Activated CD8-positive, alpha-beta memory T cell treated with anti-CD3 and anti-CD28 coated beads, Interleukin-2, amount 50 U/mL, for 24 hours (primary cell): ENCODE data around the gene DPH7.
A peak's percentile ranks its signal among the peaks of the same experiment; 100 is the strongest.
"Not testable (repeated sequence)": the region's sequence is repeated elsewhere in the genome, so short reads cannot be mapped to it uniquely, and the experiment has no call there.

Source experiments
- DNase-seq: peaks from one replicate; pipeline ENCODE4 v3.0.0-alpha.2; 2020; ENCODE audit errors: extremely low read depth

Gene DPH7

DNA sequence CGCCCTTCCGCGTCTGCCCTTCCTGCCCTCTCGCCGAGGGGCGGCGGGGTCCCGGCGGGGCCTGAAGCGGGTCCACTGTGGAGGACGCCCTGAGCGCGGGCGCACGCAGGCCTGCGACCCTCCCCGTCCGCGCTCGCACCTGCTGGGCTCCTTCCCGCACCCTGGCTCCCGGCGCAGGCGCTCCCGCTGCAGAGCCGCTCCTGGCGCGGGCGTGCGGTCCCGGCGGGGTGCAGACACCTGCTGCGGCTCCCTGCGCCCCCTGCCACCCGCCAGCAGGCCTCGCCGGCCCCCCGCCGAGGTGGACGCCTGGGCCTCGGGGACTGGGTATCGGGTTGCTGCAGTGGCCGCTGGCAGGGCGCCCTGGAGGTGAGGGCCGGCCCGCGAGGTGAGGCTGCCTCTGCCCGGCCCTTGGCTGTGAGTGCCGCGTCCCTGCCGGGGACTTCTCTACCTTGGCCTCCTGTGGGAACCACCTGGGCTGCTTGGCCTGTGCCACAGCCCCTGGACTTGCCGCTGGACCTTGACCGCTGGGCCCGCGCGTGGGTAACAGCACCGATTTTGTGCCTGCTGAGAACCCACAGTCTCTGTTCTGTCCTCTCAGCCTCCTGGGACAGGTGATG is 27.4 kb upstream of the DPH7 start:
- no peak for DNase-seq

DNA sequence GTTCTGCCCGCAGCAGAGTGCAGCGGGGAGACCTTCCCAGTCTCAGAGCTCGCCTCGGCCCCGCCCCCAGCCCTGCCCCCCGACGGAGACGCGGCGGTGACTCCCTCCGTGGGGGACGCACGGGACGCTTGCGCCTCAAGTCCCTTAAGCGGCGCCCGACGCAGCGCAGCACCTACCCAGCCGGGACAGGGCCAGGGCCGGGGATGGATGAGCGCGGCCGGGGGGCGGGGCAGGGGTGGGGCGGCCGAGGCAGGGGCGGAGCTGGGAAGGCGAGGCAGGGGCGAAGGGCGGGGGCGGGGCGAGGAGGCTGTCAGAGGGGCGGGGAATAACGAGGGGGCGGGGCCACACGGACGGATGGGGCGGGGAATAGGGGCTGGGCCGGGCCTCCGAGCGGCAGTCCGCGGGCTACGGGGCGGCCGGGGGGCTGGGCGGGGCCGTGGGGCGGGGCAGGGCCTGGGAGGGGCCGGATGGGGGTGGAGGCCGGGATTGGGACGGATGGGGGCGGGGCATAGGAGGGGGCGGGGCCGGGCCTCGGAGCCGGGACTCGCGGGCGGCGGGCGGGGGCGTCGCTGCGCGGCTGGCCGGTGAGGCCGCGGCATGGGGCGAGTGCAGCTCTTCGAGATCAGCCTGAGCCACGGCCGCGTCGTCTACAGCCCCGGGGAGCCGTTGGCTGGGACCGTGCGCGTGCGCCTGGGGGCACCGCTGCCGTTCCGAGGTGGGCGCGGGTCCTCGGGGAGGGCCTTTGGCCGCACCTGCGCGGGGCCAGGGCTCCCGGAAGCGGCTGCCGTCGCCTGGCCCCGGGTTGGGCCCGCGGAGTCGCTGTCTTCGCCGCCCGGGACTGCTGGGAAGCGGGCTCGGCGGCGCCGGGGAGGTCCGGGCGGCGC is 26.6 kb upstream of the DPH7 start, which contains the start of gene ARRDC1:
Gene ARRDC1 (plus strand): TSS at position 566 of the 884 bp plus-strand sequence. CDS start 32 bp downstream, at position 598.
- peak; percentile 72 for DNase-seq

DNA sequence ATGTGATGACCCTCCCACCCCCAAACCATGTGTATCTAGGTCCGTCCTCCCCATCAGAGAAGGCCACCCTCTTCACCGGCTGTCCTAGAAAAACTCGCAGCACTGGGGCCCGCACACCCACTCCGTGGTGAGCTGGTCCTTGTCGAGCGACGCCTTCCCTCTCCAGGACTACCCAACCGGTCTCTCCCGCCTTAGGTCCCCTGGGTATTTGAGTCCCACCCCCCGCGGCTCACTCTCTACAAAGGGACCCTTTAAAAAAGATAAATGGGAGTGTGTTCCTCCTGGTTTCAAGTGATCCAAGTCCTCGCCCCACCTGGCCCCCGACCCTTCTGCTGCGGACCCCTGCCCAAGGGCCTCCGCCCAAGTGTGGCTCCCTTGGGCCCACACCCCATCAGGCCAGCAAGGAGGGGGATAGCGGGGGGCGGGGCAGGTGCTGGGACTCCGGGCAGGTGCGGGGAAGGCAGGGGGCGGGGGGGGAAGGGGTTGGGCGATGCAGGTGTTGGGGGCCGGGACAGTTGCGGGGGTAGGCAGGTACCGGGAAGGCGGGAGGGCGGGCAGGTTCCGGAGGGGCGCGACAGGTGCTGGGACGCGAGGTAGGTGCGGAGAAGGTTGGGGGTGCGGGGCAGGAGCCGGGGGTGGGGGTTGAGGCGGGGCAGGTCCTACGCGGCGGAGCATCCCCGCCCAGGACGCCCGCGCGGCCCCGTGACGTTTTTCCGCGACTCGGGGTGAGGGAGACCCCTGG is 25.8 kb upstream of the DPH7 start:
- no peak for DNase-seq

DNA sequence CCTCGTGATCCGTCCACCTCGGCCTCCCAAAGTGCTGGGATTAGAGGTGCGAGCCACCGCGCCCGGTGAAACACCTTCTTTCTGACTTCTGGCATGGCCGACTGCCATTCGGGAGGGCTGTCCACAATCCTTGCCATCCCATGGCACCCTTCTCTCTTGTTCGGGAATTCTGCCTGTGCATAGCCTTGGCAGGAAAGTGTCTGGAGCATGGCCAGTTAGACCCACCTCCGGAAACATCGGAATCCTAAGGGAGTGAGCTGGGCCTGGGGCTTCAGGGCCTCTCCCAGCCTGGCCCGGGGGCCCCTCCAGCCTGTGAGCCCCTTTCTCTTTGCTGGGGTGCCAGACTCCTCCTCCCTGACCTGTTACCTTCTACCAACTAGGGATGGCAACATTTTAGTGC is 25.2 kb upstream of the DPH7 start:
- no peak for DNase-seq

DNA sequence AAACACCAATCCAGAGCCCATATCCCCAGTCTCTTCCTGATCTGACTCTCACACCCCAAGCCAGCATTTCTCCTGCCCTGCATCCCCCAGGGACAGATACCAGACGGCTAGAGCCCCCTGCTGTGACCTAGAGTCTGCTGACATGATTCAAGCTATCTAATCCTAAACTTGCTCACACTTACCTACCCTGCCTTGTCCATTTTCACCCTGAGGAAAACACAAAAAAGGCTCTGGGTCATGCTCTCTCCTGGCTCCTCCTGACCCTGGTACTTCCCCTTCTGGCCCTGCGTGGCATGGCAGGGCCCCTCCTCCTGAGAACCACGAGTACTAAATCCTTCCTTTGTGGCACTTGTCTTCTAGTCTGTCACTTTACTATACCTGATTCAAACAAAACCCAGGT is 23.9 kb upstream of the DPH7 start:
- no peak for DNase-seq

DNA sequence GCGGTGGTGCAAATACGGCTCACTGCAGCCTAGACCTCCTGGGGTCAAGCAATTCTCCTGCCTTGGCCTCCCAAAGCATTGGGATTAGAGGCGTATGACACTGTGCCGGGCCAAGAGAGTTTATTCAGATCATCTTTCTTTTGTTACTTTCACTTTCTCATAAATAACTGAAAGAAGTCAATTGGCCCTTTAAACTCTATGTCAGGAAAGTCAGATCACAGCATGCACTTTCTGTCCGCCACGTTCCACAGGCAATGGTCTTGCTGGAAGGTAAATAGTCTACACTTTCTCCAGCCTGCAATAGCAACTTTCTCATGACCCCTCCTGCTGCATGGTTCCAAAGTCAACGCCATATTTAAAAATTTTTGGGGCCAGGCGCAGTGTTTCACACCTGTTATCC is 20.2 kb upstream of the DPH7 start:
- no peak for DNase-seq

DNA sequence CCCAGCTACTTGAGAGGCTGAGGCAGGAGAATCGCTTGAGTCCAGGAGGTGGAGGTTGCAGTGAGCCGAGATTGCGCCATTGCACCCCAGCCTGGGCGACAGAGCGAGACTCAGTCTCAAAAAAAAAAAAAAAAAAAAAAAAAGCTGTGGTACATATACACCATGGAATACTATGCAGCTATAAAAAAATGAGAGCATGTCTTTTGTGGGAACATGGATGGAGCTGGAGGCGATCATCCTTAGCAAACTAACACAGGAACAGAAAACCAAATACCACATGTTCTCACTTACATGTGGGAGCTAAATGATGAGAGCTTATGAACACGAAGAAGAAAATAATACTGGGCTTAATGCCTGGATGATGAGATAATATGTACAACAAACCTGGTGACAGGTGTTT is 17.9 kb upstream of the DPH7 start:
- not testable (repeated sequence) for DNase-seq

DNA sequence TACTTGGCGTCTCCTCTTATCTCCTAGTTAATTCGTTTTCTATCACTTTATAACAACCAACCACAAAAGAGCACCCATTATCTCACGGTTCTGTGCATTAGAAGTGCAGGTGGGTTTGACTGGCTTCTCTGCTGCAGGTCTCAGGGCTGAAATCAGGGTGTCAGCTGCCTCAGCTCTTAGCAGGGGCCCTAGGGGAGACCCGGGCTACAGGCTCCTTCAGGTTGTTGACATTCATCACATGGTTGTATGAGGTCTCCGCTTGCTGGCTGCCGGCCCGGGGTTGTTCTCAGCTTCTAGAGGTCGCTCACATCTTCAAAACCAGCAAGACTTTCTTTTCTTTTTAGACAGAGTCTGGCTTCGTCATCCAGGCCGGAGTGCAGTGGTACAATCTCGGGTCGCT is 14.5 kb upstream of the DPH7 start:
- no peak for DNase-seq

DNA sequence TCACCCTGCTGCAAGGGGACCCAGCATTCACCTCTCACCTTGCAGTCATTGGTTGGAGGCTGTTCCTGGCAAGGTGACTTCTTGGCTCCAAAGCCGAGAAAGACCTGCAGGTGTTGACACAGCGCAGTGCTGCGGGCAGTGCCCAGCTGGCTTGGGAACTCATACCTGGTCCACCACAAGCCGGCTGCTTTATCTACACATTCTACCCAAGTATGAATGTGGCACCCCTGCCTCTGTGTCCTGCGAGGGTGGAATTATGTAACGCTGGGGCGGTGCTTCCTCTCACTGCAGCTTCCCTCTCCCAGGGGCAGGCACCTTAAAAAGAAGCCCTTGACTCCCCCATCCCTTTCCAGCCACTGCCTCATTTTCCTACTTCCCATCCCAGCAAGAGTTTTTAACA is 14.0 kb upstream of the DPH7 start:
- DNase-seq = no peak

DNA sequence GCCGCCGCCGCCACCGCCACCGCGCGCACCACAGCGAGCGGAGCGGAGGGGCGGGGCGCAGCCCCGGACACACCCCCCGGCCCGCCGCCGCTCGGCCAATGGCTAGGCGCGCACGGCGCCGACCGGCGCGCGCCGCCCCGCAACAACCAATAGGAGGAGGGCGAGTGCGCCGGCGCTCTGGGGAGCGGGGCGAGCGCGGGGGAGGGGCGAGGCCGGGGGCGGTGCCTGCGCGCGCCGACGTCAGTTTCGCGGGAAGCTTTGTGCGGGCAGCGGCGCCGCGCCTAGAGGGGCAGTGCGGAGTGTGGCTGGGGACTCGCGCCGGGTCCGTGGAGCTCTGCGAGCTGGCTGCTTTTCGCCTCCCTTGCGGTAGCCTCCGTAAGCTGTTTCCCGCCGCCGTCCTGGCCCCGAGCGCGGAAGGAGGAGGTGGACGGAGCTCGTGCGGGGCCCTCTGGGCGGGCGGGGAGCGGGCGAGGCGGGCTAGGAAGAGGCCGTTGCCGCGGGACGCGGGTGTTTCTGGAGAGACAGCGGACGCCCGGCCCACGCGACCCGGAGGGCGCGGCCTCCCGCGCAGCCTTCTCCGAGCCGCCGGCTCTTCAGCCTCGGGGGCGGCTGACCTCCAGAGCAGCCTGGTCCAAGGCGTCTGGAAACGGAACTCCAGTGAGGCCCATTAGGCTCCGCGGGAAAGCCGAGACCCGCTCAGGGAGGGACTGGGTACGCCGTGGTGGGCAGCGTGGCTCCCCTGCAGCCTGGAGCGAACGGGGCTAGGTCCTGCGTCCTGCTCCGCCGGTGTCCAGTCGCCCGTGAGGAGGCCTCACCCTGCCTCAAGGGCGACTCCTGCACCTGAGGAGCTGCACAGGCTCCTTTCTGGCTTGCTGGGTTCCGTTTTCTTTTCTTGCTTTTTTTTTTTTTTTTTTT is 12.0 kb upstream of the DPH7 start, which contains the start of gene ZMYND19:
Gene ZMYND19 (minus strand): TSS at position 44 of the 915 bp plus-strand sequence. CDS start 249 bp downstream, outside the sequence.
- peak; percentile 55 for DNase-seq

DNA sequence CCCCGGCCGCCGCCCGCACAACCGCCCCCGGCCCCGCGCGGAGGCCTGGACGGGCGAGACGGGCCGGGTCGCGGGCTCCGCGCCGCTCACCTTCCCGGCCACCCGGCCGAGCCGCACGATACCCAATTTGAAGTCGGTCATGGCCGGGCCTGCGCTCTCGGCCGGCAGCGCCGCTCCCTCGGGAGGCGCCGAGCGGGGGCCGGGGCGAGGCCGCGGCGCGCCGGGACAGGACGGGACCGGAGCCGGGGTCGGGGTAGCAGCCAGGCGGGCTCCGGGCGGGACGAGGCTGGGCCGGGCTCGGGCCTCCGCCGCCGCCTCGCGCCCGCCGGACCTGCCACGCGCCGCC is 11.4 kb upstream of the DPH7 start:
- DNase-seq = no peak

DNA sequence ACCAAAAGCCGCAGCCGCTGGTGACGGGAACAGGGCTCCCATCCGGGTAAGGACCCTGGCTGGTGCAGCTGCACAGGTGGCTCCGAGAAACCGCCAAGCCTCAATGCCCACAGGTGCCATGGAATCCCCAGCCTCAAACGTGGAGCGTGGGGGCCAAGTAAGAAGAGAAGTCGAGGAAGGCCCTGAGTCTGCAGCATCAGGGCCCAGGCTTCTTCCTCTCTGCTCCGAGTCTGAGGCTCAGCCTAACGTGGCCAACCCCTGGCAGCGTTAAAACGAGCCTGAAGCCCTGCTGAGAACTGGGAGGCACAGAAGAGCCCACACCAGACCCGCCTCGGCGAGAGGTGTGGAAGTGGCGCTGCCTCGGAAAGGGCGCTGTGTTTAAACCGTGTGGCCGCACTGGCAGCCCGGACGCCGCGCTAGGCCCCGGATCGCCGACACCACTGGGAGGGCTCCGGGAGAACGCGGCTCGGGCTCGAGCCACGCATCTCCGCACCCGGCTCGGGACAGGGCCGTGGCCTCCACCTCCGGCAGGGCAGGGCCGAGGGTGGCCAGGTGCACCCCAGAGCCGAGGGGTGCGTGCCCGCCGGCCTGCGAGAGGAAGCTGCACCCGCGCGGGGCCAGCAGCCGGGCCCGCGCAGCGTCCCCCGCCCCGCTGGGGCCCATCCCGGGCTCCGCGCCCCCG is 10.9 kb upstream of the DPH7 start:
- DNase-seq = no peak

DNA sequence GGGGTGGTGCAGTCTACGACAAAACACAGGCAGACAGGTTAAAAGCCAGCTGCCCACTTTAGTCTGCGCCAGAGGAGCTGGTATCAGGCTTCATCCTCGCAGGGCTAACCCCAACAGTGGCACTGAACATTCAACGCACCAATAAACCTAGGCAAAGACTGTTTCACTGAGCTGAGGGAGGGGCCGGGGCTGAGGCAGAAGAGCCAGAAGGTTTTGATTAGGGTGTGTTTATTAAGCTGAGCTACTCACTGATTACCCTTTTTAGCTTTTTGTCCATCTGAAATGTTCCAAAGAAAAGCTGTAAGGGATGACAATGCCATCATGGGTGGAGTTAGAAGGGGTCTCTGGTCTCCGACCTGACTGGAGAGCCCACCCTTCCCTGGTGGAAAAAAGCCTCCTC is 10.2 kb upstream of the DPH7 start:
- no peak for DNase-seq

DNA sequence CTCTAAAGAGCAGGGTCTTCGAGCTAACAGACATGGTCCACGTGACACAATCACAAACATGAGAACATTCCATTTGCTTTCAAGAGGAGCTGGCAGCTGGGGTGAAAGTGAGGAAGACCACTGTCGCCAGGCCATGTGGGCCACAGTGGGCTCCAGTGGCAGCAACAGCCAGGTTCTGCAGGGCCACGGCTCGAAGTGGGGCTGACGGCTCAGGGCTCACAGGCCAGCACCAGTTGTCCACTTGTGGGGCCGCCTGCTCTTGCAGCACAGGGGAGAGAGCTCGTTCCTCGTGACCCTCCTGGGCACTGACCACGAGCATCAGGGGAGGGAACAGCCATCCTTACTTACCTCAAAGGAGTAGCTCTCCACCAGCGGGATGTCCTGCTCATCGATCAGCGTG is 9.6 kb upstream of the DPH7 start:
- DNase-seq = no peak

DNA sequence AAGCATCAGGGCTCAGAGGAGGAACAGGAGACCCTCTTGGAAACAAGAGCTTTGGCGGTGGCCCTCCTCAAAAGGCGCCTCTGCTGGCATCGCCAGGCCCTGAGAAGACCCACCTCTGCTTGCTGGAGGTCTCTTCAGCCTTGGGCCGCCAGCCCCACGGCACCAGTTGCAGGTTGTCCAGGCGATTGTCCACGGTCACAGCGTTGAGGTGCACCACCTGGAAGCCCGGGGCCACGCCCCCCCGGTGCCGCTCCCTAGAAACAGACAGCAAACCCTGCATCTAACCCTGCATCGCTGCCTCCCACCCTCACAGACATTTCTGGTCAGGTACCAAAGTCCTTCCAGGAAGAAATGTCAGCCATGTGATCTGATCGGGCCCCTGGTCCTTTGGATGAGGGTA is 8.1 kb upstream of the DPH7 start:
- no peak for DNase-seq

DNA sequence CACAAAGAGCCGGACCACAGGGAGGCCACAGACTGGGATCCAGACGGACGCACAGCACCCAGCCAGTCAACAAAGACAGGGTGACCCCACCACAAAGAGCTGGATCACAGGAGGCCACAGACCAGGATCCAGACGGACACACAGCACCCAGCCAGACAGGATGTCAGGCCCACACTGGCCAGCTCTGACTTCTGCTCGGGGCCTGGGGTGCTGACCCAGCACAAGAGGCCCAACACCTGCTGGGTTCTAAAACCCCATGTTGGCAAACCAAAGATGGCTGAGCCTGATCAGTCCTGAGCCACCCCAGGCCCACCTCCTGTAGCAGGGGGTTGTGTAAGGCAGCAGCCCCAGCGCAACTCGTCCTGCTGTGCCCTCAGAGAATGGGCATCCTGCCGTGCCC is 5.2 kb upstream of the DPH7 start:
- no peak for DNase-seq

DNA sequence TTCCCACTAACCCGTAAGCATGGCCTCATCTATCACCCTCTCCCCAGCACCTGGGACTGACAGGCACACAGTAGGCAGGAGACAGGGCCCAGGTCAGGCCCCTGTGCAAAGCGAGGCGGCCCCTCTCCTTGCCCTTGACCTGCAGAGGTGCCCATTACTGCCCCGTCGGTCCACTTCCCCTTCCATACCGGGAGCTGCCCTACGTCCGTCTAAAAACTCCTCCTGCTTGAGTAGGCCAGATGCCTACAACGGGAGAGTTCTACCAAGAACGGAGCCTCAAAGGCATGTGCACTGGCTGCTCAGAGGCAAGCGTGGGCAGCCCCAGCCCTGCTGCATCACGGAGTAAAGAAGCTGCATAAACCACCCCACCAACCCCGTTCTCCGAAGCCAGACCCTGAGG is 4.6 kb upstream of the DPH7 start:
- DNase-seq = no peak

DNA sequence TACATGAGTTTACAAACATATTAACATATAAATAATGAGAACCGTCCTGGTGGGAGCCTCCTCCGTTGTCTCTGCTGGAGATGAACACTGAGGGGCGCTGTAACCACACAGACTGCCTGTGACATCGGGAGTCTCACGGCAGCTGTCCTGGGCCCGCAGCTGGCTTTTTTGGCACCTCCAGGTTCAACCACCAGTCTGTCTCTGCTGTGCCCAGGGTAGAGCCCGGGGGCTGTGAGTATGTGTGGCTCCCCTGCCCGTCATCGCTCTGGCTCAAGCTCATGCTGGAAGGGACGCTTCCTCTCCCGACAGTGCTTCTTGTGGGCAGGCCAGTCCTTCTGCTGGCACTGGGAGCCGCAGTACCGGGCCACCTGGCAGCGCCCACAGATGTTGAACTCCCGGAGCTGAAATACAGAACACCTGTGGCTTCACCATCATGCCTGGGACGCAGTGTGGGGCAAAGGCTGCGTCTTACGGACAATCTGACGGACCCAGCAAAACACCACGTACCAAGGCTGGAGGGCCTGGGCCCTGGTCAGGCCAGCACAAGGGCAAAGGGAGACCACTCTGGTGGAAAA is 3.6 kb upstream of the DPH7 start:
- DNase-seq = no peak

DNA sequence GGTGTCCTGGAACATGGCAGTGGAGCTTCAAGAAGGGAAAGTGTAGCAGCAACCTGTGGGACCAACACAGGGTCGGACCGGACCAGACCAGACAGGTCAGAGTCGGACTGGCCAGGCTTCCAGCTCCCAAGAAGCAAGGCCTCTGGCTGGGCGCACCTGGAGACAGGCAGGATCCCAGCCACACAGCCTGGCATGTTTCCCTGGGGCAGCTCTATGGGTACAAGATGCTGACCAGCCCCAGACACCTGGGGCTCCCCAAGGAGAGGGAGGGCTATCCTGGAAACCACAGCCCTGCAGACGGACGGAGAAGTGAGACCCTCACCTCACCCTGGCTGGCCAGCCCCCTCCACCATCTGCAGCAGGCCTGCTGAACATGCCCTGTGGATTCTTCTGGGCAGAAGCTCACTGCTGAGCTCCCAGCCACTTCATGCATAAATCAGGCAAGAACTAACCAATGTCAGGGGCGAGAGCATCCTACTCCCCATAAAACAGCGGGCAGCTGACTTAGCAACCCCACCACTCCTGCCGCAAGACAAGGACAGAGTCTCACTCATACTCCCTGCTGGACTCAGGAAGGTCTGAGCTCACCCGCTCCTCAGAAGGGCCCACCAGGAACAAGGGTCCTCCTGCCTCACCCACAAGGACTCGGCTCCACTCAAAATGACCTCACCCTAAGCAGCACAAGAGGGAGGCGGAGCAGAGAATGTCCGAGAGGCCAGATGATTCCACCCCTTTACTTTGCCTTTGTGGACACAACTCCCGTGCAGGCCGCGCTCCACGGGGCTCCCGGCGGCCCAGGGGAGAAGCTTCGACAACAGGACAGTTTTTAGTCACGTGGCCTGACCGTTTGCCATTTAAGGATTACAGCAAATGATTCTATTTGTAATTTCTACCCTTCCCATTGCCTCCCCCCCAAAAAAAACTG is 2.9 kb upstream of the DPH7 start:
- DNase-seq = no peak

DNA sequence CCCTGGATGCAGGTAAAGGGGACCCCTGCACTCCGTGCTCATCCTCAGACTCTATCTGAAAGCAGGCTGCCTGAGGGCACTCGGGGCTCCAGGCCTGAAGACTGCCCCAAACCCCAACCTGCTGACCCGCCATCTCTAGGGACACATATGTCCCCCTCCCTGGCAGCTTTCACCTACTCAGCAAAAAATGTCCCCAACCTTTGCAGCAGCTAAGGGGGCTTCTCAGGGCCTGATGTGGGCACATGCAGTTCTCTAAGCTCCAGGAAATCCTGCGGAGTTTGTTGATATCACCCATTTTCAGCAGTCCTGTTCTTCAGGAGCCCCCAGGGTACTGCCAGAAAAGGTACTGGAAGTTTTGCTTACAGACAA is 2.2 kb upstream of the DPH7 start:
- DNase-seq = no peak
